Thyroid gland (tissue), 4 donors: ENCODE measurements around the gene SULT2B1.

ENCODE experiments used
- CTCF ChIP-seq, 6 experiments: fragments of 200-600 bp in 3 of 6; fragments of 450-650 bp in 3 of 6; sonication (generic) in 3 of 6; IDR thresholded peaks; one replicate each; pipeline ENCODE4 v1.5.1; 2016 to 2019; ENCODE audit warnings: antibody characterized with exemption in 6 of 6, mild to moderate bottlenecking in 2 of 6, inconsistent platforms in 1 of 6, moderate library complexity in 1 of 6
- POLR2A ChIP-seq, 2 donors: fragments of 450-650 bp; IDR thresholded peaks; one replicate each; pipeline ENCODE4 v1.6.1; 2017; ENCODE audit warnings: antibody characterized with exemption in 2 of 2, mild to moderate bottlenecking in 2 of 2, moderate library complexity in 1 of 2

- TF ChIP-seq CTCF (IDR thresholded peaks at IDR 0.05) (no peak), POLR2A (IDR thresholded peaks at IDR 0.05) (no peak)
These were observed 61.3 kb downstream of the SULT2B1 start for GRCh38 chr19:48613024-48613851.
